ENCODE measurements around the gene KIF26B. TPM values are rescaled to one million over a fixed set of nuclear protein-coding genes. Genes with fewer than 3 reads are reported as not detected.

Gene KIF26B
- polyA plus RNA-seq, 1 donor (not counting 4 experiments of a cell fraction or from before 2014, with no cell fraction given): 0.58 TPM

GRCh38 chr1:245390975-245391374 lies 236.2 kb downstream of the KIF26B start:
- no peaks in the 10 kb centered on the region for H3K27me3 ChIP-seq (ENCODE audit: control insufficient read depth, extremely low read depth, insufficient read depth, low read length)
- H3K4me1 ChIP-seq (ENCODE audit: control insufficient read depth, extremely low read depth, insufficient read depth, low read length): no peaks in the 10 kb centered on the region
- H3K79me2 ChIP-seq (ENCODE audit: control insufficient read depth, insufficient read depth, low read length): no peaks in the 10 kb centered on the region
- no peaks in the 10 kb centered on the region for H4K20me1 ChIP-seq (ENCODE audit: control insufficient read depth, extremely low read depth, insufficient read depth, low read length)
- H3K9me3 ChIP-seq (ENCODE audit: control insufficient read depth, low read depth, low read length): no peaks in the 10 kb centered on the region
- H3K27ac ChIP-seq (ENCODE audit: control insufficient read depth, insufficient read depth, low read length): no peak overlapping the region
- dilution Hi-C loops (cut with MboI; ENCODE audit: extremely low pct_ligation_motif_present, low sequenced_read_pairs): no loop called here
- no peak for TF ChIP-seq CTCF (optimal IDR thresholded peaks at IDR 0.05 in 1 of 3, IDR thresholded peaks at IDR 0.05 in 1 of 3, conservative IDR thresholded peaks at IDR 0.05 in 1 of 3; ENCODE audit: extremely low read depth in 1 of 3, insufficient read depth in 2 of 3, low read length in 3 of 3)
- no peak for TF ChIP-seq EZH2 (IDR thresholded peaks at IDR 0.05; ENCODE audit: low read length)
- no peak overlapping the region for H2AFZ ChIP-seq (ENCODE audit: control insufficient read depth, low read length)
- DNase-seq (ENCODE audit: low read depth, low spot score) (no peak), FAIRE-seq (no peak)
- H3K9ac ChIP-seq (ENCODE audit: control insufficient read depth, extremely low read depth, insufficient read depth, low read length): no peak overlapping the region
- no peaks in the 10 kb centered on the region for H3K36me3 ChIP-seq (ENCODE audit: control insufficient read depth in 2 of 2, extremely low read depth in 1 of 2, insufficient read depth in 2 of 2, low read length in 2 of 2)
- no peak overlapping the region for H3K4me3 ChIP-seq (ENCODE audit: control insufficient read depth in 2 of 3, extremely low read depth in 1 of 3, insufficient read depth in 2 of 3, low read depth in 1 of 3, low read length in 3 of 3)
- H3K9me1 ChIP-seq (ENCODE audit: control insufficient read depth, extremely low read depth, insufficient read depth, low read length): no peaks in the 10 kb centered on the region
- H3K4me2 ChIP-seq (ENCODE audit: control insufficient read depth, extremely low read depth, insufficient read depth, low read depth, low read length): no peak overlapping the region

GRCh38 chr1:245393694-245394093 lies 238.9 kb downstream of the KIF26B start:
- H3K4me2 ChIP-seq (ENCODE audit: control insufficient read depth, extremely low read depth, insufficient read depth, low read depth, low read length): no peak overlapping the region
- no peaks in the 10 kb centered on the region for H4K20me1 ChIP-seq (ENCODE audit: control insufficient read depth, extremely low read depth, insufficient read depth, low read length)
- no peaks in the 10 kb centered on the region for H3K9me1 ChIP-seq (ENCODE audit: control insufficient read depth, extremely low read depth, insufficient read depth, low read length)
- no peak overlapping the region for H3K4me3 ChIP-seq (ENCODE audit: control insufficient read depth in 2 of 3, extremely low read depth in 1 of 3, insufficient read depth in 2 of 3, low read depth in 1 of 3, low read length in 3 of 3)
- DNase-seq (ENCODE audit: low read depth, low spot score): no peak
- no peaks in the 10 kb centered on the region for H3K9me3 ChIP-seq (ENCODE audit: control insufficient read depth, low read depth, low read length)
- no peaks in the 10 kb centered on the region for H3K36me3 ChIP-seq (ENCODE audit: control insufficient read depth in 2 of 2, extremely low read depth in 1 of 2, insufficient read depth in 2 of 2, low read length in 2 of 2)
- no peaks in the 10 kb centered on the region for H3K4me1 ChIP-seq (ENCODE audit: control insufficient read depth, extremely low read depth, insufficient read depth, low read length)
- no peak for FAIRE-seq
- H3K27ac ChIP-seq (ENCODE audit: control insufficient read depth, insufficient read depth, low read length): no peak overlapping the region
- dilution Hi-C loops (cut with MboI; ENCODE audit: extremely low pct_ligation_motif_present, low sequenced_read_pairs): no loop called here
- H3K27me3 ChIP-seq (ENCODE audit: control insufficient read depth, extremely low read depth, insufficient read depth, low read length): no peaks in the 10 kb centered on the region
- H2AFZ ChIP-seq (ENCODE audit: control insufficient read depth, low read length): no peak overlapping the region
- TF ChIP-seq CTCF (optimal IDR thresholded peaks at IDR 0.05 in 1 of 3, IDR thresholded peaks at IDR 0.05 in 1 of 3, conservative IDR thresholded peaks at IDR 0.05 in 1 of 3; ENCODE audit: extremely low read depth in 1 of 3, insufficient read depth in 2 of 3, low read length in 3 of 3): no peak
- no peak for TF ChIP-seq EZH2 (IDR thresholded peaks at IDR 0.05; ENCODE audit: low read length)
- no peak overlapping the region for H3K9ac ChIP-seq (ENCODE audit: control insufficient read depth, extremely low read depth, insufficient read depth, low read length)
- no peaks in the 10 kb centered on the region for H3K79me2 ChIP-seq (ENCODE audit: control insufficient read depth, insufficient read depth, low read length)
